ENCODE data around the gene HOXD10. TPM values are rescaled to one million over a fixed set of nuclear protein-coding genes. Genes with fewer than 3 reads are reported as not detected.

The HOXD10 gene
- total and polyA plus RNA-seq, 2 donors (not counting 1 experiment from before 2014, with no cell fraction given) = not detected

GRCh38 chr2:176114120-176114929 lies 2.3 kb upstream of the HOXD10 start:
- no peaks in the 10 kb centered on the region for H3K79me2 ChIP-seq (ENCODE audit: control insufficient read depth, insufficient read depth, low read length)
- H3K4me2 ChIP-seq (ENCODE audit: extremely low read depth, insufficient read depth, low read length) = no peak overlapping the region
- no peak for DNase-seq (ENCODE audit: low read depth in 2 of 2)
- TF ChIP-seq CTCF (conservative IDR thresholded peaks at IDR 0.05 in 1 of 2, IDR thresholded peaks at IDR 0.05 in 1 of 2; ENCODE audit: low read depth in 1 of 2, low read length in 2 of 2) (no peak), EZH2 (IDR thresholded peaks at IDR 0.05; ENCODE audit: low read length, missing control alignments) (no peak)
- H3K27ac ChIP-seq (ENCODE audit: insufficient read depth, low read length) = no peak overlapping the region
- no peak overlapping the region for H3K4me3 ChIP-seq (replicated peaks in 1 of 4; ENCODE audit: control extremely low read depth in 1 of 4, insufficient read depth in 1 of 4, low read depth in 3 of 4, low read length in 4 of 4)
- no peaks in the 10 kb centered on the region for H3K9me3 ChIP-seq (ENCODE audit: control insufficient read depth, insufficient read depth, low read depth, low read length)
- no peaks in the 10 kb centered on the region for H3K4me1 ChIP-seq (ENCODE audit: control insufficient read depth, extremely low read depth, insufficient read depth, low read length)
- H3K36me3 ChIP-seq (ENCODE audit: control insufficient read depth, insufficient read depth, low read length) = no peaks in the 10 kb centered on the region
- no peak overlapping the region for H3K9ac ChIP-seq (ENCODE audit: insufficient read depth, low read length)
- no peaks in the 10 kb centered on the region for H4K20me1 ChIP-seq (ENCODE audit: control insufficient read depth, extremely low read depth, insufficient read depth, low read length)
- peaks cover 90% of the 10 kb centered on the region for H3K27me3 ChIP-seq (ENCODE audit: control insufficient read depth, insufficient read depth, low read length)
- H2AFZ ChIP-seq (ENCODE audit: low read length) = no peak overlapping the region

- no peaks in the 10 kb centered on the region for H4K20me1 ChIP-seq (ENCODE audit: control insufficient read depth, extremely low read depth, insufficient read depth, low read length)
- no peaks in the 10 kb centered on the region for H3K4me1 ChIP-seq (ENCODE audit: control insufficient read depth, extremely low read depth, insufficient read depth, low read length)
- no peaks in the 10 kb centered on the region for H3K79me2 ChIP-seq (ENCODE audit: control insufficient read depth, insufficient read depth, low read length)
- H3K9me3 ChIP-seq (ENCODE audit: control insufficient read depth, insufficient read depth, low read depth, low read length) = no peaks in the 10 kb centered on the region
- H2AFZ ChIP-seq (ENCODE audit: low read length) = no peak overlapping the region
- no peak overlapping the region for H3K4me2 ChIP-seq (ENCODE audit: extremely low read depth, insufficient read depth, low read length)
- H3K36me3 ChIP-seq (ENCODE audit: control insufficient read depth, insufficient read depth, low read length) = no peaks in the 10 kb centered on the region
- no peak overlapping the region for H3K4me3 ChIP-seq (replicated peaks in 1 of 4; ENCODE audit: control extremely low read depth in 1 of 4, insufficient read depth in 1 of 4, low read depth in 3 of 4, low read length in 4 of 4)
- H3K27me3 ChIP-seq (ENCODE audit: control insufficient read depth, insufficient read depth, low read length) = peaks cover 89% of the 10 kb centered on the region
- H3K9ac ChIP-seq (ENCODE audit: insufficient read depth, low read length) = no peak overlapping the region
- no peak for DNase-seq (ENCODE audit: low read depth in 2 of 2)
- no peak overlapping the region for H3K27ac ChIP-seq (ENCODE audit: insufficient read depth, low read length)
- TF ChIP-seq EZH2 (IDR thresholded peaks at IDR 0.05; ENCODE audit: low read length, missing control alignments) = peak; percentile 65
- TF ChIP-seq CTCF (conservative IDR thresholded peaks at IDR 0.05 in 1 of 2, IDR thresholded peaks at IDR 0.05 in 1 of 2; ENCODE audit: low read depth in 1 of 2, low read length in 2 of 2) = no peak
These were observed 1.5 kb upstream of the HOXD10 start for GRCh38 chr2:176114930-176115625.

- Histone ChIP-seq H2AFZ (ENCODE audit: low read length) (no peak overlapping the region), H3K9me3 (ENCODE audit: control insufficient read depth, insufficient read depth, low read depth, low read length) (no peaks in the 10 kb centered on the region), H3K27ac (ENCODE audit: insufficient read depth, low read length) (no peak overlapping the region), H3K4me3 (replicated peaks in 1 of 4; ENCODE audit: control extremely low read depth in 1 of 4, insufficient read depth in 1 of 4, low read depth in 3 of 4, low read length in 4 of 4) (no peak overlapping the region), H3K4me1 (ENCODE audit: control insufficient read depth, extremely low read depth, insufficient read depth, low read length) (no peaks in the 10 kb centered on the region), H3K36me3 (ENCODE audit: control insufficient read depth, insufficient read depth, low read length) (no peaks in the 10 kb centered on the region), H3K4me2 (ENCODE audit: extremely low read depth, insufficient read depth, low read length) (no peak overlapping the region), H4K20me1 (ENCODE audit: control insufficient read depth, extremely low read depth, insufficient read depth, low read length) (no peaks in the 10 kb centered on the region), H3K27me3 (ENCODE audit: control insufficient read depth, insufficient read depth, low read length) (peaks cover 94% of the 10 kb centered on the region), H3K9ac (ENCODE audit: insufficient read depth, low read length) (no peak overlapping the region), H3K79me2 (ENCODE audit: control insufficient read depth, insufficient read depth, low read length) (no peaks in the 10 kb centered on the region)
- TF ChIP-seq EZH2 (IDR thresholded peaks at IDR 0.05; ENCODE audit: low read length, missing control alignments) = no peak
- TF ChIP-seq CTCF (conservative IDR thresholded peaks at IDR 0.05 in 1 of 2, IDR thresholded peaks at IDR 0.05 in 1 of 2; ENCODE audit: low read depth in 1 of 2, low read length in 2 of 2) = no peak
- no peak for DNase-seq (ENCODE audit: low read depth in 2 of 2)
These were observed 714 bp downstream of the HOXD10 start for GRCh38 chr2:176117162-176117822.

Data from fibroblast of lung (primary cell).